COLO829 (cell line): ENCODE results near the gene LRP5.
"Not testable (repeated sequence)": the region's sequence is repeated elsewhere in the genome, so short reads cannot be mapped to it uniquely, and the experiment has no call there.

ENCODE experiments used
- DNase-seq: peaks from one replicate; pipeline ENCODE4 v3.0.0; 2012; ENCODE audit warnings: low spot score

LRP5 gene

DNA sequence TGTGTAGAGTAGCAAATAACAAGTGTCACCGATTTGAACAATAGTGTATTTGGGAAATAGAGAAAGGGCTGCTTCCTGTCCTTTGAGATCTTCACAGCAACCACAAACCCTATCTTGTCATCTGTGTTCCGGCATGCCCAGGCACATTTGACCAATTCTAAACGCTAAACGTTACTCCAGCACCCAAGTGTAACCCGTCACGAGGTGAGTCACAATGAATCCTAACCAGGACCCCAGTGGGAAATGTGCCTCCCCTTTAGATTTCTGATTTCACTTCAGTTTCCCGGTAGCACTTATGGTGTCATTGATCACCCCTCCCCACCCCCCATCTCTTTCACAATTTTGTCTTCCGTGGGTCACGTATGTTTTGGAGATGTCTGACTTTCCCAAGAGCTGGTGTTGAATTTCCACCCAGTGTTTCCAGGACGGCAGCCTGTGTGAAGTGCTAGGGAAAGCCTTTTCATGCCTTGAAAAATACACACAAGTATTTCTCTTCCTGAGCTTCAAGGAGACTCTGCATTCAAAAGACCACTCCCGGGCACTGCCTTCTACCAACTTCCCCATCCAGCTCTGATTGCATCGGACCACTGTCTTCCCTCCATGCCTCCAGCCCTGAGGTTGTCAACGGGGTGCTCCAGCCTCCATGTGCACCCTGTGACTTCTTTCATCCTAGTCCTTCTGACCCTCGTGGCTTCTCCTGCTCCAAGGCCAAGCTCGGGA, 30.1 kb upstream of the LRP5 start:
- no peak for DNase-seq

DNA sequence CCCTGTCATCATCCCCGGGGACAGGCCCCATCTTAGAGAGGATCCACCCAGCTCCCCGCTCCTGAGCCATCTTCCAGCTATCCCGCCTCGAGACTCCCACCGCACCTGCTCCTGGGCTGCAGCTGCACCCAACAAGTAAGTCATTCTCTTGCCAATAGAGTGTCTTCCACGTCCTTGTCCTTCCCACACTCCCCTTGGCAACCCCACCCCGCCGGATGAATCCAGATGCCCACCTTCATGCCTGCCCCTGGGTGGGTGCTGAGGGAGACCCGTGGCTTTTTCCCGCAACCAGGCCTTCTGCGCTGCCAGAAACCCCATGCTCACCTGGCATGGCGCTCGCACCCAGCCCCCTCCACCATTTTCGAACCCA, 29.5 kb upstream of the LRP5 start:
- no peak for DNase-seq

DNA sequence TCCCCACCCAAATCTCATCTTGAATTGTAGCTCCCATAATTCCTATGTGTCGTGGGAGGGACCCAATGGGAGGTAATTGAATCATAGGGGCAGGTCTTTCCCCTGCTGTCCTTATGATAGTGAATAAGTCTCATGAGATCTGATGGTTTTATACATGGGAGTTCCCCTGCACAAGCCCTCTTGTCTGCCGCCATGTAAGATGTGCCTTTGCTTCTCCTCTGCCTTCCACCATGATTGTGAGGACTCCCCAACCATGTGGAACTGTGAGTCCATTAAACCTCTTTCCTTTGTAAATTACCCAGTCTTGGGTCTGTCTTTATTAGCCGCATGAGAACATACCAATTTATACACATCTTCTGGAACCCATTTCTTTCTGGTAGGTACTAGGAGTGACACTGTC, 27.8 kb upstream of the LRP5 start:
- DNase-seq: not testable (repeated sequence)

DNA sequence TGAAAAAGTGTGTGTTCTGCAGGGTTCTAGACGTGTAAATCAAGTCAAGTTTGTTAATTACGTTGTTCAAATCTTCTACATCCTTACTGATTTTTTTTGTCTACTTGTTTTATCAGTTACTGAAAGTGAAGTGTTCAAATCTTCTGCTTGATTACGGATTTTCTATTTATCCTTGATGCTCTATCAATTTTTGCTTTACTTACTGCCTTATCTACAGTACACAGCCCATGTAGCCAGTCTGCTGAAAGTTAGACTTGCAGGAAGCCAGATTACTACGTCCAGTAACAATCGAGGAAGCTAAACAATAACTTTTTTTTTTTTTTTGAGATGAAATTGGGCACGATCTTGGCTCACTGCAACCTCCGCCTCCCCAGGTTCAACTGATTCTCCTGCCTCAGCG, 25.0 kb upstream of the LRP5 start:
- DNase-seq: no peak

DNA sequence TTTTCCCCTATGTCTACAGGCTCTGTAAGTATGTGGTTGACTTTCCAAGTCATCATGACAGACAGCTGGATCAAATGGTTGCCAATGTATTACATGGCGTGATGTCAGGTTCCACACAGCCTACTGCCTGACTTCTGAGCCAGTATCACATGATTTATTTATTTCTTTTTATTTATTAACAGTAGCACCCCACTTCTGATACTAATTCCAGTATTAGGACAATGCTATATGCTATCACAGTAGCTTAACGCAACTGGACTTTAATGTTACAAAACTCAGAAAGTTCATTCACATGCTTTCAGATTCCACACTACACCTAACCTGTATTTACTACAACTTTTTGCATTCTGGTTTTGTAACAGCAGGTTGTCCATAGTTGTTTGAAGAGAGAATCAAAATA, 22.9 kb upstream of the LRP5 start:
- DNase-seq: no peak

DNA sequence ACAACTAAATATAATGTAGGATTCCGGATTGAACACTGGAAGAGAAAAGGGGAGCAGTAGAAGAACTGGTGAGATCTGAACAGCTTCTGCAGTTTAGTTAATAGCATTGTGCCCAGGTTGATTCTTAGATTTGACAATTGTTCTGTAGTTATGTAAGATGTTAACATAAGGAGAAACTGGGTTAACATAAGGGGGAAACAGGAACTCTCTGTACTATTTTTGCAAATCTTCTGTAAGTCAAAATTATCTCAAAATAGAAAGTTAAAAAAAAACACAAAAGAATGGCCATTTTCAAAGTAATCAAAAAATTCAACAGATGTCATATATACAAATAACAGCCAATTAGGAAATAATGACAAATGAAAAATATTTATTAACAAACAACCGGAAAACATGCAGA, 18.7 kb upstream of the LRP5 start:
- DNase-seq: no peak

DNA sequence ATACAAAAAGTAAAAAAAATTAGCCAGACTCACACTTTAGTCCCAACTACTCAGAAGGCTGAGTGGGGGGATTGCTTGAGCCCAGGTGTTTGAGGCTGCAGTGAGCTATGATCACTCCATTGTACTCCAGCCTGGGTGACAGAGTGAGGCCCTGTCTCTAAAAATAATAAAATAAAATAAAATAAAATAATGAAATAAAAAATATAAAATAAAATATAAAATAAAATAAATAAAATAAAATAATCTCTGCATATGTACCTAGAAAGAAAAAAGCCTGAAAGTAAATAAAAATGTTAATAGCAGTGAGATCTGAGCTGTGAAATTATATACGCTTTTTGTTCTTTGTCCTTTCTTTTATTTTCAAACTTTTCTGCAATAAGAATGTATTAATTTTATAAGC, 17.1 kb upstream of the LRP5 start:
- DNase-seq: no peak

DNA sequence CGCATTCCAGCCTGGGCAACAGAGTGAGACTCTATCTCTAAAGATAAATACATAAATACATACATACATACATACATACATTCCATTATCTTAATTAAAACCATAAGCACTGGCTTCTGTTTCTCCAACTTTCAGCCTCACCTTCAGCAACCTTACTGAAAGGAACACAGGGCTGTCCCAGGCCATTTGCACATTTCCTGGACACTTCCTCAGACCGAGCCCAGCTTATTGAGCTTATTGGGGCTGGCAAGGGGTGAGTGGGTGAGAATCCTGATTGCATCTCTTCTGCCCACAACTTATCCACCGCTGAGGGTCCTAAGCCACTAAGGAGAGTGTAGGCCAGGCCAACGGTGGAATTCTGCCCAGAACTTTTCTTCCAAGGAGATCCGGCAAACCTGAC, 16.5 kb upstream of the LRP5 start:
- no peak for DNase-seq

DNA sequence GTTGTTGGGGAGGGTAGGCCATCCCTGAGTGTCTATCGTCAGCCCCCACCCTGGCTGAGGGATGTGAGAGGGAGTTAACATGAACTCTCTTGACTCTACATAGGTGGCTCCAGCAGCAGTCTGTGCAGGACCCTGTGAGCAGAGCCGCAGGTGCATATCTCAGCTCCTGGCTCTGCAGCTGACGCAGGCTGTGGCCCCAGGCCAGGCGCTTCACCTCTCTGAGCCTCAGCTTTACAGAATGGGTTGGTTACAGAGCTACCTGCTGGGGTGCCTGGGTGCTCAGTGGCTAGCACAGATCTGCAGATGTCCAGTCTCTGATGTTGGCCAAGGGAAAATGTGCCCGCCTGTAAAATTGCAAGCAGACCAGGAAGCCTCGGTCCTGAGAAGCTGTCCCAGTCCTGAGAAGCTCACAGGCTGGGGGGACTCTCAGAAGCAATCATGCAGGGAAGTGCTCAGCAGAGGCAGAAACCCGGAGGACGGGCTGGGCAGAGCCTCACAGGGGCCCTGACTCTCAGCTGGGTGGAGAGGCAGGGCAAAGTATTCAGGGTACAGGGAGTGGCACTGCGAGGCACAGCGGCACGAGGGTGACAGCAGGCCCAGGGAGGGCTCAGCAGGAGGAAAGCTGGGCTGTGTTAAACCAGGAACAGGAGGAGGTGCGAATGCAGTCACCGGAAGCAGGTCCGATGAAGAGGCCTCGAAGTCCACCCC, 15.9 kb upstream of the LRP5 start:
- no peak for DNase-seq

DNA sequence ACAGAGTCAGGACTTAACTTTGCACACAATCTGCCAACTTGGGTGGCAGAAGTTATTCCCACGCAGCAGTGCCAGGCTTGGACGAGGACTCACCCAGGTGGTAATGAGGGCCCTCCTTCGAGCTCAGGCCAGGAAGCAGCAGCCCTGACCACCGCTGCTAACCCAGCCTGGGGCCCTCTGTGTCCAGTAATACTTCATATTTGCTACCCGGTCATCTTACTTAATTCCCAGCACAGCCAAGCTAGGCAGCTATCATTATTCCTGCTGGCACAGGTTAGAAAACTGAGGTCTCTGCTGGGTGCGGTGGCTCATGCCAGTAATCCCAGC, 15.4 kb upstream of the LRP5 start:
- no peak for DNase-seq

DNA sequence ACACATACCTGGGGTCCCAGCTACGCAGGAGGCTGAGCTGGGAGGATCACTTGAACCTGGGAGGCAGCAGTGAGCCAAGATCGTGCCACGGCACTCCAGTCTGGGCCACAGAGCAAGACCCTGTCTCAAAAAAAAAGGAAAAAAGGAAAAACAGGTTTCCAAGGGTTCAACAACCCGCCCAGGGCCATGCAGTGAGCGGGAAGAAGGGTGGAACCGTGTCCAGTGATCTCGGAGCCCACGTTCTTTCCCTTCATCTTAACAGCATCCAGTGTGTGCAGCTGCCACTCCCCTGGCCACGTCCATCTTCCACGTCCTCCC, 14.9 kb upstream of the LRP5 start:
- DNase-seq: no peak

DNA sequence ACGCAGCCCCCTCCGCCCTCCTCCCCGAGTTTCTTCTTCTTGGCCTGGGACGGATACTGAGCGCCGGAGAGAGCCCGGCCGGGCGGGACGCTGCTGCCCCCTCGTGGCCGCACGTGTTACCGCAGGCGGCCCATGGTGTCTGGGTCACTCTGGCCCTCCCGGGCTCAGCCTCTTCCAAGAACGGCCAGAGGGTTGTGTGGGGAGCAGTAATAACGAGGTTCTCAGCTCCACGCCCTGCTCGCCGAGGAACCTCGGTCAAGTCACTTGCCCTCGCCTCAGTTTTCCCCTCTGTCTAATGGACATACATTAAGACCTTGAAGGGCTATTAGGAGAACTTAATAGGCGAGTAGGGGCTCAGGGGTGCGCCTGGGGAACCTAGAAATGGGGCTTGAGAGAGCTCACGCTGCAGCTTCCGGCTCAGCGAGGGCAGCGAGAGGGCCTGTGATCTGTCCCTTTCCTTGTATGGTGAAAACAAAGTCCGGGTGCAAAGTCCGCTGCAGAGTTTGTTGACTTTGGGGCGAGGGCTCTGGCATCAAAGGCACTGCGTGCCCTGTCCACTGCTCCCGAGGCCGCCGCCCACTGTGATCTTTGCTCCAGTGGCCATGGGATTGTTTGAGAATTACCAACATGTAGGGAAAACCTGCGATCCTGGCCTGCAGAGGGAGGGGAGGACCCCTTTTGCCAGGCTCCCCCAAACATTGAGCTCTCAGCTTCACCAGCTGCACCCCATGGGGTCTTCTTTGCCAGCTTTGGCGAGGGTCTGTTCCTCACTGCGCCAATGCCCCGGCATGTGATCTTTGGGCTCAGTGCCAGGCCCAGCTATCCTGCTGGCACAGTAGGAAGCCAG, 14.4 kb upstream of the LRP5 start:
- peak; percentile 57 for DNase-seq

DNA sequence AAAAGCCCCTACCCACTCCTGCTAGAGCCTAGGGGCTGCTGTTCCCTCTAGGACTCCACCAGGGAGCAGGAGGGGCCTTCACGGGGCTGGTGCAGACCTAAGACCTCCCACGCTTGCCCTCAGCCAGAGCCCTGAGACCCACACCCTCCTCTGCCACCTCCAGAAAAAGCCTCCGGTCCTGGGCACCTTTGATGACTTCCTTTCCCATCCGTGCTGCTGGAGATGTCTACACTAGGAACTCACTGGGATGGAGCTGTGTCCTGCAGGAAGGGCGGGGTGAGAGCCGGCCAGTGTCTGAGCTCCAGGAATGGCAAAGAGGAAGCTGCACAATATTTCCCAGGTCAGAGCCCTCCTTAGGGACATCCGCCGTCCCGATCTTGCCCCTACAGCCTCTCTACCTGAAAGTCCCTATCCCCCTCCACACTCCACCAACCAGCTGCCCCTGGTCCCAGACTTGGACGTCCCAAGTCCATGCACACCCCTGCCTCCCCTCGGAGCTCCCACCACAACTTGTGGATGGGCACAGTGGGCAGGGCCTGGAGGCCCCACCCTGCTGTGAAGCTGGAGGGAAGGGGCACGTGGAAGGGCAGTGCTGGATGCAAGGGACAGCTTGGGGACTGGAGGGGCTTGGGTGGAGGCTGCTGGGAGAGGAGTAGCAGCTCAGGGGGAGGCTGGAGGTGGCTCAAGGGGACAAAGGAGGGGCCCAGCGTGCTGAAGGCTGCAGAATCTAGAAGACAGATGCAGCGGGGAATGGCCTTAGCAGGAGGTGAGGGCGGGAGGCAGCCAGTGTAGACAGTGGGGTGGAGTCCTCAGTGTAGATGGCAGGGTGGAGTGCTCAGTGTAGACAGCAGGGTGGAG, 13.5 kb upstream of the LRP5 start:
- no peak for DNase-seq

DNA sequence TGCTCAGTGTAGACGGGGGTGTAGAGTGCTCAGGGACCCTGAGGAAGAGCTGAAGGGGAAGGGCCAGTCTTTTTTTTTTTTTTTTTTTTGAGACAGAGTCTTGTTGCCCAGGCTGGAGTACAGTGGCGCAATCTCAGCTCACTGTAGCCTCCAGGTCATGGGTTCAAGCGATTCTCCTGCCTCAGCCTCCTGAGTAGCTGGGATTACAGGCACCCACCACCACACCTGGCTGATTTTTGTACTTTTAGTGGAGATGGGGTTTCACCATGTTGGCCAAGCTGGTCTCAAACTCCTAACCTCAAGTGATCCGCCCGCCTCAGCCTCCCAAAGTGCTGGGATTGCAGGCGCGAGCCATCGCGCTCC, 12.9 kb upstream of the LRP5 start:
- not testable (repeated sequence) for DNase-seq

DNA sequence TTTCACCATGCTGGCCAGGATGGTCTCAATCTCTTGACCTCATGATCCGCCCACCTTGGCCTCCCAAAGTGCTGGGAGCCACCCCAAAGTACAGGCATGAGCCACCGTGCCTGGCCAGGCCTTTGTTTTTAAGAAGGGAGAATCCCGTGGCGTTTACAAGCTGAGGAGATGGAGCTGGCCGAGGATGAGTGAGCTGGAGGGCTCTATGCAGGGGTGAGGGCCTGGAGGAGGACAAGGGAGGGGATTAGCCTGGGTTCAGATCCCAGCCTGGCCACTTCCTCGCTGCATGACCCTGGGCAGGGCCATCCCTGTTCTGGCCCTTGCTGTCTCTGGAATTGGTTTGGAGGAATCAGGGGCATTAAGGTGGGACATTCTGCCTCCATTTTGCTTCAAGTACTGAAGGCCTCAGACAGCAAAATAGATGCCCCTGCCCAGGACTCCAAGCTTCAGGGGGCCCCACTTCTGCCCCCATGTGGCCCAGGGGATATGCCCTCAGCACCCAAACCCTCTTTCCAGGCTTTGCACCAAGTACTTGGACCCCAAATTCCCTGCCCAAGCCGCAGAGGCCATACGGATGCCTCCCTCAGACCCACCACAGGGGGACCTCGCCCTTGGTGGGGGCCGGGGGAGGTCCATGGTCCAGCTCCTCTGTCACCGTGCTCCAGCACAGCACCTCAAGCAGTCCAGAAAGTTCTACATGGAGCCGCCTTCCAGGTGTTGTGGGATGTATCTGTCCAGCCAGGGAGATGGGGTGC, 12.1 kb upstream of the LRP5 start:
- no peak for DNase-seq

DNA sequence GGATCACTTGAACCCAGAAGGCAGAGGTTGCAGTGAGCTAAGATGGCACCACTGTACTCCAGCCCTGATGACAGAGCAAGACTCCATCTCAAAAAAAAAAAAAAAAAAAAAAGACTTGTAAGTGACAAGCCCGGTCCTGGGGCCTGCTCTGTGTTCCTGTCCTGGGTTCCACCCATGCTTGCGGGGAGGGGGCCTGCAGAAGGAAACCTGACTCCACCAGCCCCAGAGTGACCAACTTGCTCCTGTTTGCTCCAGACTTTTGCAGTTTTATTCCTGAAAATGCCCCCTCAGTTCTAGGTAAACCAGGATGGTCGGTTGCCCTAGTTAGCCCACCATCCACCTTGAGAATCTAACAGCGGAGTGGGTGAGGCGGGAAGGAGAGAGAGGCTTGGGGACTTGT, 10.1 kb upstream of the LRP5 start:
- DNase-seq: no peak

DNA sequence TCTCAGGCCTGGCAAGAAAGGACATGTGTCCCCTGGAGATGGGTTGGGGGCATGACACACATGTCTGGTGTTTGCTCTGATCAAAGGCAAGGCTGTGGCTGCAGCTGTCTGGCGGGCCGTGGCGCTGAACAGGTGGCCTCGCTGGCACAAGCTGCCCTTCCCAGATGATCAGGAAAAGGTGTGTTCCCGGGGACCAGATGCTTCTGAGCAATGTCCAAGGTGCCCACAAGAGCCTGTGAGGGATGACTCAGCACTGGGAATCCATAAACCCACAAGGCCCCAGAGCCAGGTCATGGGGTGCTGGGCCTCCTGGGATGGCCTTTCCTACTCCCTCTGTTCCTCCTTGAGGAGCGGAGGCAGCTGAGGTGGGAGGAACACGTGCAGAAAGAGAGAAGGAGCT, 9.7 kb upstream of the LRP5 start:
- DNase-seq: no peak

DNA sequence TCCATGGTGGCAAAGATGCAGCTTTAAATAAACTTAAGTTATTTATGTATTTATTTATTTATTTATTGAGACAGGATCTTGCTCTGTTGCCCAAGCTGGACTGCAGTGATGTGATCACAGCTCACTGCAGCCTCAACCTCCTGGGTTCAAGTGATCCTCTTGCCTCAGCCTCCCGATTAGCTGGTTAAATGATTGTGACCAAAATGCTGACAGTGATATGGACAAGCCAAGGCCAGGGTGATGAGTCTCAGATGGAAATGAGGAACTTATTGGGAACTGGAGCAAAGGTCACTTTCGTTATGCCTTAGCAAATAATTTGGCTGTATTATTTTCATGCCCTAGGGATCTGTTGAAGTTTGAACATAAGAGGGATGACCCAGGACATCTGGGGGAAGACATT, 9.3 kb upstream of the LRP5 start:
- DNase-seq: no peak

DNA sequence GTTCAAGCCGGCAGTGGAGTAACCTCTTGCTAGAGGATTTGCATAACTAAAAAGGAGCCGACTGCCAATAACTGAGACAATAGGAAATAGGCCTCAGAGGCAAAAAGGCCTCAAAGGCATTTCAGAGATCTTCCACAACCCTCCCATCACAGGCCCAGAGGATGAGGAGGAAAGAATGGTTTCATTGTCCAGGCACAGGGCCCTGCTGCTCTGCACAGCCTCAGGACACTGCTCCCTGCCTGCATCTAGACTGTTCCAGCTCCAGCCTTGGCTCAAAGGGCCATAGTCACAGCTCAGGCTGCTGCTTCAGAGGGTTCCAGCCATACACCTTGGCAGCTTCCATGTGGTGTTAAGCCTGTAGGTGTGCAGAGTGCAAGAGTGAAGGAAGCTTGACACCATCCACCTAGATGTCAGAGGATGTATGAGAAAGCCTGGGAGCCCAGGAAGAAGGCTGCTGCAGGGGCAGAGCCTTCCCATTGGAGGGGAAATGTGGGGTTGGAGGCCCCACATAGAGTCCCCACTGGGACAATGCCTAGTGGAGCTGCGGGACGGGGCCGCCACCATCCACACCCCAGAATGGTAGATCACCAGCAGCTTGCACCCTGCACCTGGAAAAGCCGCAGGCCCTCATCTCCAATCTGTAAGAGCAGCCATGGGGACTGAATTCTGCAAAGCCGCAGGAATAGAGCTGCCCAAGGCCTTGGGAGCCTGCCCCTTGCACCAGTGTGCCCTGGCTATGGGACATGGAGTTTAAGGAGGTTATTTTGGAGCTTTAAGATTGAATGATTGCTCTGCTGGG, 8.2 kb upstream of the LRP5 start:
- no peak for DNase-seq

DNA sequence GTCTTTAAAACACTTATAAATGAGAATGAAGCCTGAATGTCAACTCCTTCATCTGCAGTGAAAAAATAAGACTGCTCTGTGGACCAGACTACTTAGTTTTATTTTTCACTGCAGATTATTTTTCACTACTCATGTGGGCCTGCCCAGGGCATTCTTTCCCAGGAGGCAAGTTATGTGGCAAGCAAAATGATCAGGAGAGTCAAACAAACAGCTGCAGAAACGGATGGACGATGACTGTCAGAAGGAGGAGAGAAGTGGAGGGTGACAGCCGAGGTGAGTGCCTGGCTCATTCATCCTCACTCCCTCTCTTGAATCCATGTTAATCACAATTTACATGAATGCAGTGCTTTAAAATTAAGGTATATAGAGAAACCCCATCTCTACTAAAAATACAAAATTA, 5.8 kb upstream of the LRP5 start:
- no peak for DNase-seq

DNA sequence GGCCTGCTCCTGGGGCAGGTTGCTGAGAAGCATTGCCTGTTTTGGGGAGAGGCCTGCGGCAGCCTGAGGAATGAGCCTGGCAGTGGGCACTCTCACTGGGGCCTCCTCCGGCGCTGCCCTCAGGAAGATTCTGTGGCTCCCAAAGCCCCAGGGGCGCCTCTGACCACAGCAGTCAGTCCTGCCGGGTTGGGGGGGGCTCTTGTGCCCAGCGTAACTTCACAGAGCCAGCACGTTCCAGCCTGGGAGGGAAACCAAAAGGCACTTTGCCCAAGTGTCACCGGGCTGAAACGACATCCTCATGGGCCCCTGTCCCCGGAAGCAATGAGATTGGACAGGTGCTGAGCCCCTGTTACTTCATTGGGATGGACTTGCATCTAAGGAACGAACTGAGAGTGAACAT, 4.3 kb upstream of the LRP5 start:
- DNase-seq: no peak
